GM23248 (cell line): Measurements from ENCODE around the gene UBE2S.

Experiments used
- EZH2 ChIP-seq: fragments of 200-600 bp; sonication (generic); IDR thresholded peaks from 2 replicates; pipeline ENCODE4 v1.6.1; 2018; ENCODE audit warnings: antibody characterized with exemption, mild to moderate bottlenecking; ENCODE audit not compliant: insufficient read depth, poor library complexity, severe bottlenecking
- EZH2phosphoT487 ChIP-seq: fragments of 200-600 bp; sonication (generic); IDR thresholded peaks from 2 replicates; pipeline ENCODE4 v1.6.1; 2018; ENCODE audit warnings: antibody characterized with exemption, moderate library complexity, mild to moderate bottlenecking, low read depth; ENCODE audit not compliant: insufficient read depth

DNA sequence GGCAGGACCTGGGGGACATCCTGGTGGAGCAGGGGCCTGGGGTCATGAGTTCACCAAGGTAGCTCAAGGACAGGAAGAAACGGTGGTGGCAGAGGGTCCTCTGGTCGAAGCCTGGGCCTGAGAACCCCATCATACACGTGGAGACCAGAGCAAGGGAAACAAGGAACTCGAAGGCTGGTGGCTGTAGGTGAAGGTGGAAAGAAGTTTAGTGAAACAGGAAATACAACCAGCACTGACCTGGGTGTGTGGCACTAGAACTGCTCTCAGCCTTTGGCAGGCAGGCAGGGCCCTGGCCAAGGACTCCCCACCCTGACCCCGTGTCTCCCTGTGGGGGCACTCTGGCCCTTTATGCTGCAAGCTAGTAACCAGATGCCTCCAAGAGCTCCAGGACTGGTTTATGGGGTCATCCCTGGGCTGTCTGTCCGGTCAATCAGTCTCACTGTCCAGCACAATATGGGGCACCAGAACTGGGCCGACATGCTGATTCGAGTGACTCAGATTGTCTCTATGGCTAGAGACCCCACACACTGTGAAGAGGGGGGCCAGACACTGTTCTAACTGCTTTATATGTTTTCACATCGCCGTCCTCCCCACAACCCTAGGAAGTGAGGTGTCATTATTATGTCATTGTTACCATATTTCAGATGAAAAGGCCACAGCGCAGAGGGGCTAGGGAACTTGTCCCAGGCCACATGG is 56.8 kb downstream of the UBE2S start:
- TF ChIP-seq EZH2: no peak
- no peak for TF ChIP-seq EZH2phosphoT487
